NCI-H2107 treated with DMSO at 0.1 percent for 48 hours (cell line): Measurements from ENCODE around the gene TYR.
"Not testable (repeated sequence)": the region's sequence is repeated elsewhere in the genome, so short reads cannot be mapped to it uniquely, and the experiment has no call there.

Experiments used
- DNase-seq: peaks from one replicate; lab custom pipeline; 2025; ENCODE audit not compliant: unreplicated experiment; lab: John Stamatoyannopoulos, UW

TYR gene

DNA sequence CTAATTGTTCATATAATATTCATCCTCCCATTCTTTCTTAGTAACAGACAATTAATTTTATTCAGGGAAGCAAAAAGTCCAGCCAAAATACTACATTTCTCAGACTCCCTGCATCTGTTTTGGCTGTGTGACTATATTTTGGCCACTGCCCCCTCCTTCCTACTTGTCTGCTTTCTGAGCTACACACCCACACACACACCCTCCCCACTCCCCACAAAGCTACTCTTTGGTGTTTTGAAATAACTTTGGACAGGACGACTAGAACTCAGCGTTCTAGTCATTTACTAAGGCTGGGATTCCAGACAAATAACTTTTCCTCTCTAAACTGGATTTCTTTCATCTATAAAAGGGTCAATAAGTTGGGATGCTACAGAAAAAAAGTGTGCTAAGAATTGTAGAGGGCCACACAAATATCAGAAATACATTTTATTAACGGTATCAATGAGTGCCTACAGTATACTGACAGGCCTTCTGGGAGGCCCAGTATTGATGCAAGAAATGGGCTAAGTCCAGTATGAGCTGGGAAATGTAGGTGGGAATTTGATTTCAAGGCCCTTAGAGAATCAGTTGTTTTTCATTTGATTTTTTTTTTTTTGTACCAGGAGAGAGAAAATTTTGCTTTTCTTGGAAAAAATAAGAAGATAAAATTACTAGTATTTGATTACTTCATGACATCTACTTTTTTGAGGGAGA is 165.4 kb downstream of the TYR start:
- DNase-seq, result not testable (repeated sequence)
